Neural crest cell (in vitro differentiated cells): Measurements from ENCODE around the gene PPM1L. TPM values are rescaled to one million over a fixed set of nuclear protein-coding genes. Genes with fewer than 3 reads are reported as not detected.

Experiments
- DNase-seq: peaks from one replicate; pipeline ENCODE4 v3.0.0; 2021; ENCODE audit warnings: low read depth, mixed read lengths, low spot score
- H3K27ac Mint-ChIP-seq: one replicate; pipeline ENCODE4 v1.8.0; 2021; ENCODE audit warnings: mild to moderate bottlenecking, mixed read lengths; ENCODE audit not compliant: unreplicated experiment
- H3K27me3 Mint-ChIP-seq: 2 replicates; pipeline ENCODE4 v1.8.0; 2021; ENCODE audit warnings: low read depth, mild to moderate bottlenecking, mixed read lengths
- H3K36me3 Mint-ChIP-seq: 2 replicates; pipeline ENCODE4 v1.8.0; 2021; ENCODE audit warnings: low read depth, mild to moderate bottlenecking, mixed read lengths
- H3K4me1 Mint-ChIP-seq: 2 replicates; pipeline ENCODE4 v1.8.0; 2021; ENCODE audit warnings: mixed read lengths
- H3K4me3 Mint-ChIP-seq: one replicate; pipeline ENCODE4 v1.8.0; 2021; ENCODE audit warnings: mild to moderate bottlenecking, mixed read lengths
- H3K9me3 Mint-ChIP-seq: 2 replicates; pipeline ENCODE4 v1.8.0; 2021; ENCODE audit warnings: mixed read lengths
- total RNA-seq: library from RNA; stranded (reverse); gene quantifications from 2 replicates; pipeline ENCODE4 v1.2.1, GENCODE V29; 2021
- TF ChIP-seq, protein P1 (sequence below): fragments of 200-600 bp; sonication (generic); conservative IDR thresholded peaks from 2 replicates; pipeline ENCODE4 v1.5.0; 2021; ENCODE audit warnings: antibody characterized with exemption, mild to moderate bottlenecking

Gene PPM1L
- total RNA-seq, 1 donor from 2014 or later: 34.3 TPM

DNA sequence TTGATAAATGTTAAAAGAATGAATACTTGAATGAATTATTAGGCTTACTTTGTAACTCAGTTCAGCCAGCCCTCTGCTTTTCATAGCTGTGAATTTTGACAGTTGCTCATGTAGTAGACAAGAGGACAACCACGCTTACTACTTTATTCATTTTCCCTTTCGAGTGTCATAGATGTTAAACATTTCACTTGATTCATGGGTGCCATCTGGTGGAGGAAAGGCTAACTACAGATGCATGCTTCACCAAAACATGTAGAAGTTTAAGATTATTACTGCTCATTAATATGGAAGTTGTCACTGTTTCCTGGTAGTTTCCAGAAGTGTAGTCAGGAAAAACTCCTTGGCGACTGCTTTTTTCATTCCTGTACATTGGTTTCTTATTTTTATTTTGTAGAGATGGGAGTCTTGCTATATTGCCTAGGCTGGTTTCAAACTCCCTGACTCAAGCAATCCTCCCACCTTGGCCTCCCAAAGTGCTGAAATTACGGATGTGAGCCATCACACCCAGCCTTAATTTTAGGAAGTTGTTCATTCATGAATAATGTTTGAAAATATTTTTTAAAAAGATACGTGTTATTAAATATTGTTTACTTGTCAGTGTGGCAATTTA lies 186.0 kb downstream of the PPM1L start:
- peak; percentile 77 for DNase-seq
- no peak overlapping the region for H3K4me3 Mint-ChIP-seq
- H3K27ac Mint-ChIP-seq: no peak overlapping the region
- TF ChIP-seq, protein P1, sequence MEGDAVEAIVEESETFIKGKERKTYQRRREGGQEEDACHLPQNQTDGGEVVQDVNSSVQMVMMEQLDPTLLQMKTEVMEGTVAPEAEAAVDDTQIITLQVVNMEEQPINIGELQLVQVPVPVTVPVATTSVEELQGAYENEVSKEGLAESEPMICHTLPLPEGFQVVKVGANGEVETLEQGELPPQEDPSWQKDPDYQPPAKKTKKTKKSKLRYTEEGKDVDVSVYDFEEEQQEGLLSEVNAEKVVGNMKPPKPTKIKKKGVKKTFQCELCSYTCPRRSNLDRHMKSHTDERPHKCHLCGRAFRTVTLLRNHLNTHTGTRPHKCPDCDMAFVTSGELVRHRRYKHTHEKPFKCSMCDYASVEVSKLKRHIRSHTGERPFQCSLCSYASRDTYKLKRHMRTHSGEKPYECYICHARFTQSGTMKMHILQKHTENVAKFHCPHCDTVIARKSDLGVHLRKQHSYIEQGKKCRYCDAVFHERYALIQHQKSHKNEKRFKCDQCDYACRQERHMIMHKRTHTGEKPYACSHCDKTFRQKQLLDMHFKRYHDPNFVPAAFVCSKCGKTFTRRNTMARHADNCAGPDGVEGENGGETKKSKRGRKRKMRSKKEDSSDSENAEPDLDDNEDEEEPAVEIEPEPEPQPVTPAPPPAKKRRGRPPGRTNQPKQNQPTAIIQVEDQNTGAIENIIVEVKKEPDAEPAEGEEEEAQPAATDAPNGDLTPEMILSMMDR: peak; percentile 85
- peaks cover 10% of the 10 kb centered on the region for H3K9me3 Mint-ChIP-seq
- peaks cover 11% of the 10 kb centered on the region for H3K36me3 Mint-ChIP-seq
- no peaks in the 10 kb centered on the region for H3K4me1 Mint-ChIP-seq
- H3K27me3 Mint-ChIP-seq: no peaks in the 10 kb centered on the region

DNA sequence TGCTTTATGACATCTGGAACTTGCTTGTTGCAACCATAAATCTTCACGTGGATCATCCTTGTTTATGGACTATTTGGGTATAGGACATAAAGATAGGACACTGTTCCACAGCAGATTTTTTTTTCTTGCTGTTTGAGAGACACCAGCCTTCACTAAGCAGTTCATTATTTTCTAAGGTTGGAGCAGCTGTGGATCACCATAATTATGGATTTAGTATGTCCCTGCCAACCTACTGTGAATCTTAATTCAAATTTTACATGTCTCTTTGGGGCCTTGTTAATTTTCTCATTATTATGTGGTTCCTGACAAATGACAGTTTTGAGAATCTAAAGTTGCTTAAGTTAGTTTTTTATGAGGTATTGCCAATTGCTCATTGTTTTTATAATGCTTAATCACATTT lies 188.0 kb downstream of the PPM1L start:
- TF ChIP-seq, protein P1: no peak

DNA sequence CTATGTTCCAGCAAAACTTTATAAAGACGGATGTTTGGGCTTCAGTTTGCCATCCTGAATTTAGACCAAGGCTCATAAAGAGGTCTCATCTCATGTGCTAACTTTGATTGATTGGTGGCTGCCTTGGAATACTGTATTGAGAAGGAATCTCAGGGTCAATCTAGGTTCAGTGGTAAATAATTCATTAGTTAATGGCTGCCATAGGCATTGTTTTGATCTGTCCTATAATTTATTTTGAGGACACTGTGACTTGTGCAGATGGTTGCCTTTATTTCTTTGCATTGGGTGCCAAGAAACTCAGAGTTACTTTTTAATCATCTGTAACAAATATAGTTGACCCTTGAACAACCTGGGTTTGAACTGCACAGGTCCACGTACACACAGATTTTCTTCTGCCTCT lies 189.3 kb downstream of the PPM1L start:
- Mint-ChIP-seq H3K4me1 (no peaks in the 10 kb centered on the region), H3K27me3 (no peaks in the 10 kb centered on the region), H3K27ac (no peak overlapping the region), H3K4me3 (no peak overlapping the region), H3K36me3 (peaks cover 4% of the 10 kb centered on the region), H3K9me3 (peaks cover 5% of the 10 kb centered on the region)
- no peak for DNase-seq
- TF ChIP-seq, protein P1: no peak

More for the DNA sequence above, 188.0 kb downstream of the PPM1L start:
- no peak for DNase-seq
- Mint-ChIP-seq H3K9me3 (peaks cover 10% of the 10 kb centered on the region), H3K4me1 (no peaks in the 10 kb centered on the region), H3K27me3 (no peaks in the 10 kb centered on the region), H3K4me3 (no peak overlapping the region), H3K36me3 (peaks cover 11% of the 10 kb centered on the region), H3K27ac (no peak overlapping the region)

DNA sequence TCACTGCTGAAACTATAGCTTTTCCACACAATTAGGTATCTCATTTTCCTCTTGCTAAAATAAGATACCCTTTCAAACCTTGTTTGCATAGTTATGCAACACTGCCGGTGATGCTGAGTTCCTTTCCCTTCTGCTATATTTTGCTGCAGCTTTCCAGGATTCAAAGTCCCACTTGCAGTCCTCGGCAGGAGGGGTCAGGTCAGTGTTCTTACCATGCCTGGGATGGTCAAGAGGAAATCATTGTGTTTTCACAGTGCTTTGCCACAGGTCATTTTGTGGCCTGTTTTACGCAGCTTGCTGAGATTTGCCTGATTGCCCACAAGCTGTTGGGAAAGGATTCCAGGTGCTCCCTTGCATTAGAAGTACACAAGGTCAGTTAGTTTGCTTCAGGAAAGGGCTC lies 192.2 kb downstream of the PPM1L start:
- TF ChIP-seq, protein P1: no peak
- no peaks in the 10 kb centered on the region for H3K36me3 Mint-ChIP-seq

DNA sequence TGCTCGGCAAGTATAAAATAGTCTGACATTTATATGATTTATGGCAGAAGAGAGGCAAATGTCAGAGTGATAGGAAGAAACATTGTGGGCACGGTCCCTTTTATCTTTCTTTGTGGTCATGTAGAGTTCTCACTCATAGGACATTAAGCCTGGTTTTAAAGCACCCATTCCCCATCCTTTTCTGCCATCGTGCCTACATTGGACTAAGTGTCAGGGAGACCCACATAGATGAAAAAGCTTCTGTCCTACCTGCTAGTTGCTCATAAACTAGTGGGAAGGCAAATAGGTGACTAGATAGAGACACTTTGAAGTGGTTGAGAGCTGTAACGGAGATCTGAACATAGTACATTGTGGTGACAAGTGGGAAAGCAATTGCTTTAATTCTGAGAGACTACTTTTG lies 193.4 kb downstream of the PPM1L start:
- no peaks in the 10 kb centered on the region for H3K36me3 Mint-ChIP-seq
- DNase-seq: no peak

More for the DNA sequence above, 192.2 kb downstream of the PPM1L start:
- H3K27ac Mint-ChIP-seq: no peak overlapping the region
- H3K4me1 Mint-ChIP-seq: peaks cover 5% of the 10 kb centered on the region
- DNase-seq: no peak
- no peaks in the 10 kb centered on the region for H3K27me3 Mint-ChIP-seq
- no peak overlapping the region for H3K4me3 Mint-ChIP-seq
- H3K9me3 Mint-ChIP-seq: no peaks in the 10 kb centered on the region

More for the DNA sequence above, 193.4 kb downstream of the PPM1L start:
- Mint-ChIP-seq H3K27ac (no peak overlapping the region), H3K27me3 (no peaks in the 10 kb centered on the region), H3K4me1 (peaks cover 5% of the 10 kb centered on the region), H3K9me3 (no peaks in the 10 kb centered on the region), H3K4me3 (no peak overlapping the region)
- TF ChIP-seq, protein P1: no peak
